Measurements from ENCODE around the gene SSU72.

Gene SSU72

DNA sequence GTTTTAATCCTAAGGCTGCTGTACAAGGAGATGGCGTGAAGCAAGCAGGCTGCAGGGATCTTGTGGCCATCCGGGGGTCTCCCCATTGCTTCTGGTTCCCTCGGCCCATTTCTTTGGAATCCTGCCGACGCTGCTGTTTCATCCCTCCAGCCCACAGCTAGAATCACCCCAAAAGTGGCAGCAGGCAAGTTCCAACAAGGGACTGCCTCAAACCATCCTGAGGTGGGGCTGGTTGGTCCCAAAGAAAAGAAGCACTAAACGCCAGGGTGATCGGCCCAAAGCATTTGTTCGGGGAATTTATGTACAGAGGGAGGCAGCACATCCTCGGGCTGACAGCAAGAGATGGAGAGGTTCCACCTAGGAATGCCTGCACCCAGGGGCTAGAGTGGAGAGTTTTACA, 36.1 kb upstream of the SSU72 start:
- DNase-seq (ENCODE audit: low read depth, low spot score), result no peak

DNA sequence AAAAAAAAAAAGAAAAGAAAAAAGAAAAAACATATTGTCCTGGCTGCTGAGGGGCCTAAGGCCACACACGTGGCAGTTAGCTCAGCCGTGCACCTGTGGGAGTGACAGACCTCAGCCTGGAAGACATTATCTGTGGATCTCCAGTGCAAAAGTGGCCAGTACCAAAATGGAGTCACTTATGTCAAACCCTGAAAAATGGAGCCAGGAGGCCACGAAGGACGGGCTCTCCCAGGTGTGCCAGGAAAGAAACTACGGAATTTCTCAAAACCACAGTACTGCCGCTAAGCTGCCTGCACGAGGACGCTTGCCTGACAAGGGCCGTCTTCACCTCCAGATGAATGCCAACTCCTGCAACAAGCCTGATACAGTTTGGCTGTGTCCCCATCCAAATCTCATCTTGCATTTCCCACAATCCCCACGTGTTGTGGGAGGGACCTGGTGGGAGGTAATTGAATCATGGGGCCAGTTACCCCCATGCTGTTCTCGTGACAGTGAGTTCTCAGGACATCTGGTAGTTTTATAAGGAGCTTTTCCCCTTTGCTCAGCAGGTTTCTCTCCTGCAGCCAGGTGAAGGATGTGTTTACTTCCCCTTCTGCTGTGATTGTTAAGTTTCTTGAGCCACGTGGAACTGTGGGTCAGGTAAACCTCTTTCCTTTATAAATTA, 35.3 kb upstream of the SSU72 start:
- DNase-seq (ENCODE audit: low read depth, low spot score), result no peak

GRCh38 chr1:1606232-1606631, 31.6 kb upstream of the SSU72 start:
- no peak for DNase-seq (ENCODE audit: low read depth, low spot score)

DNA sequence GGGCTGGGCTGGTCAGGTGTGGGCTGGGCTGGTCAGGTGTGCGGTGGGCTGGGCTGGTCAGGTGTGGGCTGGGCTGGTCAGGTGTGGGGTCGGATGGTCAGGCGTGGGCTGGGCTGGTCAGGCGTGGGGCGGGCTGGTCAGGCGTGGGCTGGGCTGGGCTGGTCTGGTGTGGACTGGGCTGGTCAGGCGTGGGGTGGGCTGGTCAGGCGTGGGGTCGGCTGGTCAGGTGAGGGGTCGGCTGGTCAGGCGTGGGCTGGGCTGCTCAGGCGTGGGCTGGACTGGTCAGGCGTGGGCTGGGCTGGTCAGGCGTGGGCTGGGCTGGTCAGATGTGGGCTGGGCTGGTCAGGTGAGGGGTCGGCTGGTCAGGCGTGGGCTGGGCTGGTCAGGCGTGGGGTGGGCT, 31.1 kb upstream of the SSU72 start:
- DNase-seq (ENCODE audit: low read depth, low spot score), result no peak

- no peak for DNase-seq (ENCODE audit: low read depth, low spot score)
Observed at GRCh38 chr1:1605034-1605591, 30.4 kb upstream of the SSU72 start.

GRCh38 chr1:1604374-1605033, 29.8 kb upstream of the SSU72 start:
- DNase-seq (ENCODE audit: low read depth, low spot score), result no peak

DNA sequence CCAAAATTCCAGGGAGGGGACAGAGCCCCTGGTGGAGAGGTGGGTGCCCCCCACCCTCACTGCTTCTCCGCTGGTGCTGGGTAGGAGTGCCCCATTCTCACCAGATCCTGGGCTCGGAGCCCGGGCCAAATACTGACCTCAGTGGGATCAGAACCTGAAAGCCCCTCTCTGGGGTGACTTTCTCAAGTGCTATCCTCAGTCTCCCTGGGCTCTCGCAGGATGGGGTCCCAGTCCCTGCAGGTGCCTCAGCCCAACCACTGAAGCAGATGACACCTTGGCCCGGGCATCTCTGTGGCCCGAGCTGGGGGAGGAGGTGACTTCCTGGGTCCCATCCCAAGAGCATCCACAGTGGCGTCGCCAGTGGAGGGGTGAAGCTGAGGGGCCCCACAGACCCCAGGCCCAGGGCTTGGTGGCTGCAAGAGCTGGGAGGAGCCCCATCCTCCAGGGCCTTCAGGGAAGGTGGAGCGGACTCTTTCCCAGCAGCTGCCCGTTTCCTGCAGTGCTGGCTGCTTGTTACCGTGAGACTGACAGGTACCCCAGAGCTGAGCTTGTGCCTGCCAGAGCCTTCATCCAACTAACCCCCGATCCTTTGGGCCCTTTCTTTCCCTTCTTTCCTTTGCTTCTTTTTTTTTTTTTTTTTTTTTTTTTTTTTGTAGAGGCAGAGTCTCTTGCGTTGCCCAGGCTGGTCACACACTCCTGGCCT, 29.2 kb upstream of the SSU72 start:
- no peak for DNase-seq (ENCODE audit: low read depth, low spot score)

- no peak for DNase-seq (ENCODE audit: low read depth, low spot score)
Observed at GRCh38 chr1:1602968-1603506, 28.4 kb upstream of the SSU72 start.

- no peak for DNase-seq (ENCODE audit: low read depth, low spot score)
Observed at GRCh38 chr1:1602304-1602967, 27.8 kb upstream of the SSU72 start.

GRCh38 chr1:1601564-1602303, 27.1 kb upstream of the SSU72 start:
- no peak for DNase-seq (ENCODE audit: low read depth, low spot score)

- no peak for DNase-seq (ENCODE audit: low read depth, low spot score)
Observed at GRCh38 chr1:1600861-1601563, 26.3 kb upstream of the SSU72 start.

GRCh38 chr1:1599935-1600860, 25.5 kb upstream of the SSU72 start, which contains the start of gene FNDC10:
Gene FNDC10, minus strand, starts transcription at chr1:1600135. Its CDS starts 120 bp downstream, at chr1:1600015.
- DNase-seq (ENCODE audit: low read depth, low spot score), result no peak

DNA sequence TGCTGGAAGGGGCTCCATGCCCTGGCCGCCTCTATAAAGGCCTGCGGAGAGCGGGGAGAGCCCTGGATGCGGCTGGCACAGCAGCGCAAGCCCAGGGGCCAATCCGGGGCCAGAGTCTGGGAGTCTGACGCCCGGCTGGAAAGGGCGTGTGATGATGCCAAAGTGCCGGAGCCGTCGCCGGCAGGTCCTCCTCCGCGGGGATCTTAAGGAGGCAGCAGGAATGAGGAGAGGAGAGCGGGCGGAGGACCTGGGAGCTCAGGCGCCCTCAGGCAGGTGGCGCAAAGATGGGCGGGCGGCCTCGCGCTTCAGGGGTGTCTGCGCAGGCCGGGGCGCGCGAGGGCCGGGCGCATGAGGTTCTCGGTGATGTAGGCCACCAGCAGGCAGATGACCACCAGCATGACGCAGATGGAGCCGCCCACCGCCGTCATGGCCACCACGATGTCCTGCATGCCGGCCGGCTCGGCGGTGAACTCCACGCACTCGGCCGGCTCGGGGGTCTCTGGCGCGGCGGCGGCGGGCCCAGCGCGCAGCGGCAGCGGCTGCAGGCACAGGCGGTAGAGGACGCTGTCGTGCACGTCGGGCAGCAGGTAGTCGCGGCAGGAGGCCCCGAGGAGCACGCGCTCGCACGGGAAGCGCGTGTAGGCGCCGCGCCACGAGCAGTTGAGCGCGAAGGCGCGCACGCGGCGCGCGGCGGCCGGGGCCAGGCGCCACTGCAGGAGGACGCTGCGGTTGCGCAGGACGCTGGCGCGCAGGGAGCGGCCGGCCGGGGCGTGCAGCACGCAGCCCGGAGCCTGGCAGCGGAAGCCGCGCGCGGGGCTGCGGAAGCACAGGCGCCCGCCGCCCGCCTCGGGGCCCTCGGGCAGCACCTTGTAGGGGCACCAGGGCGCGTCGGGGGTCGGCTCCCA, 24.6 kb upstream of the SSU72 start:
- no peak for DNase-seq (ENCODE audit: low read depth, low spot score)

GRCh38 chr1:1598720-1599029, 24.0 kb upstream of the SSU72 start:
- DNase-seq (ENCODE audit: low read depth, low spot score), result no peak

DNA sequence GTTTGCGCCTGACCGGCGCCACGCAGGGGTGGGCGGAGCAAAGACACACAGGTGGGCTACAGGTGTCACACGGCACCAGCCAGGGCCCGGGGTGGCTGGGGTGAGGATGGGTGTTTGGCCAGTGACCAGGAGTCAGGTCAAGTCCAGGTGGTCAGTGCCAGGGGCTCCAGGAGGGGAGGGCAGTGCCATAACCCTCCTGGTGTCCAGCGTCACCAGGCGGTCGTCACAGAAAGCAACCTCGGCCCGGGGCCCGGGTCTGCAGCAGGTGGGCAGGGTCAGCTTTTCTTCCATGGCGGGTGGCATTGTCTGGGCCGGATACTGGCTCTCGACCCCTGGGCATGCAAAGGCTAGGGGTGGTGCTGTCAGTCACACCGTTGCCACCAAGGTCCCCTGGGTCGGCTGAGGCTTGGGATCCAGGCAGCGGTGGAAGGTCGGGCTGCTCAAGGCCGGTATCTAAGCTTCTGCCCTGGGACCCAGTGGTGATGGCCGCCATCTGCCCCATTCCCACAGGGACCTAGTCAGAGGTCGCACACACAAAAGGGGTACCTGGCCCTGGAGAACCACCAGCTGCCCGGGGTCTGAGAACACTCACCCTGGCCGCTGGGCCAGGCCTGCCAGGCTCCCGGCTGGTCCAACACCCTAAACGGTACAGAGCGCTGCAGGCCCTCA, 23.5 kb upstream of the SSU72 start:
- DNase-seq (ENCODE audit: low read depth, low spot score), result no peak

- DNase-seq (ENCODE audit: low read depth, low spot score), result no peak
Observed at GRCh38 chr1:1597275-1597930, 22.7 kb upstream of the SSU72 start.
